ENCODE results near the gene PDK1.
"Not testable (repeated sequence)": the region's sequence is repeated elsewhere in the genome, so short reads cannot be mapped to it uniquely, and the experiment has no call there.

PDK1 gene

DNA sequence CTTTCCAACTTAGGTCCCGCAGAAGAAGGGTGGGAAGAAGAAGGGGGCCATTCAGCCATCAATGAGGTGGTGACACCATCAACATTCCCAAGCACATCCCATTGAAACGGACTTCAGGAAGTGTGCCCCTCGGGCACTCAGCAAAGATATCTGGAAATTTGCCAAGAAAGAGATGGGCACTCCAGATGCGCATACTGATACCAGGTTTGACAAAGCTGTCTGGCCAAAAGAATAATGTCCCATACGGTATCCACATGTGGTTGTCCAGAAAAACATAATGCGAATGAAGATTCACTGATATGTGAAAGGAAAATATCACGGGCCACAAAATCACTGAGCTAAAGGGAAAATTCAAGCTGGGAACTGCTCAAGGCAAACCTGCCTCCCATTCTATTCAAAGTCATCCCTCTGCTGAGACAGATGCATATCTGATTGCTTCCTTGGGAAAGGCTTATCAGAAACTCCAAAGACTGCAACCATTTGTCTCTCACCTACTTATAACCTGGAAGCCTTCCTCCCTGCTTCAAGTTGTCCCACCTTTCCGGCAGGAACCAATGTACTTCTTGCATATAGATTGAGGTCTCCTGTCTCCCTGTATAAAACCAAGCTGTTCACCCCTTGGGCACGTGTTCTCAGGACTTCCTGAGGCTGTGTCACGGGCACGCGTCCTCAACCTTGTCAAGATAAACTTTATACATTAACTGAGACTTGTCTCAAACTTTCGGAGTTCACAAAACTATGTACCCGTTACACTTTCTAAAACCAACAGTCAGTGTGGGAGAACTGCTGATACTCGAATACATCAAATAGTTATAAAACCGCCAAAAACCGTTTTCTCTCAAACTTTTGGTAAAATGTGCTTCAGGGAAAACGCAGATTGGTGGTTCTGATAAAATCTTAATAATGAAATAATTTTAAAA lies 1.3 kb upstream of the PDK1 start:
- no peak for DNase-seq

DNA sequence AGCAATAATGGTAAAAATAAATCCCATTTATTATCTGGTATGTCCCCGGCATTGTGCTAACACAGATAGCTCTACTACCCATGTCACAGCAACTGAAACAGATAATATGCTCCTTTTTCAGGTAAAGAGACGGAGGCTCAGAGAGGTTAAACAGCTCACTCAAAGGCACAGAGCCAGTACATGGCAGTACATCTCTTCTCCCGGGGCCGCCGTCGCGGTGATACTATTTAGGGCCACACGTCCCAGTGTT lies 693 bp upstream of the PDK1 start:
- DNase-seq, result no peak

DNA sequence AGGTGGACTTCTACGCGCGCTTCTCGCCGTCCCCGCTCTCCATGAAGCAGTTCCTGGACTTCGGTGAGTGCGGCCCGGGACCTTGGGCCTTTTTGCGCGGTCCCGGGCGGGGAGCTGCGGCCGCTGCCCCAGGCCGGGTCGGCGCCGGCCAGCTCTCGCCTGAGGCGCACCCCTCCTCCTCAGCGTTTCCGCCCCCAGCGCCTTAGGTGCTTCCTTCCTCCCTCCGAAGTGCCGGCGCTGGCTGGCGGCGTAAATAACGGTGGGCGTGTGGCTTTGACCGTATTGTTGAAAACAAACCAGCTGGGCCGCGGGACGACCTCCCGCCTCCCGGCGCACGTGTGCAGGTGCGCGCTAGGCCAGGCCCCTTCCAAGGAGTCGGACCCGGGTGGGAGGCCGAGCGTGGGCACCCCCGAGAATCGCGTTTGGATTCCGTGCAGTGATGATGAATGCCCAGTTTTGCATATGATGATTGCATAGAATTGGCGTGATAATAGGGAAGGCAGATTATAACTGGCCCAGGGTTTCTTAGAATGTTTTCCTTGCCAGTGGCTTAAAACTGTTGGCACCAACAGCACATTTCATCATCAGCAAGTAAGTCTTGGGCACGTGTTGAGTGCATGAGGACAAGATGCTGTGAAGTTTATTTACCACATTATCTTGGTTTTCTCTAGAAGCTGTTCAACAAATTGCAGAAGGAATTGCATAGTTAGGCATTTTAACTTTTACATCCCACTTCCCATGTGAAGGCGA lies 569 bp downstream of the PDK1 start:
- DNase-seq, result no peak

DNA sequence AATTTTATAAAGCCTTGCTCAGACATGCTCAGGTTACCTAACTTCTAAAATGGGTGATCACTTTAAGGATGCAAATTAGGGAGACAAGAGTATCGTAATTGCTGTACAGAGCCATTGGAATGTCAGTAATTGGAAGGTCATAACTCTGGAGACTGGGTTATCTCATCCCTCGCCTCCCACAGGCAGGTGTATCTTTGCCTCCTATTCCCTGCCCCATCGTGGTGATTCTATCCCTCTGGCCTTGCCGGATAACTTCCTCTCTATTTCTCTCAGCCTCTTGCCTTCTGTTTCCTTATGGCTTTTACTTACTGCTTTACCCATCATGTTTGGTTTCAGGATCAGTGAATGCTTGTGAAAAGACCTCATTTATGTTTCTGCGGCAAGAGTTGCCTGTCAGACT lies 2.5 kb downstream of the PDK1 start:
- DNase-seq, result no peak

DNA sequence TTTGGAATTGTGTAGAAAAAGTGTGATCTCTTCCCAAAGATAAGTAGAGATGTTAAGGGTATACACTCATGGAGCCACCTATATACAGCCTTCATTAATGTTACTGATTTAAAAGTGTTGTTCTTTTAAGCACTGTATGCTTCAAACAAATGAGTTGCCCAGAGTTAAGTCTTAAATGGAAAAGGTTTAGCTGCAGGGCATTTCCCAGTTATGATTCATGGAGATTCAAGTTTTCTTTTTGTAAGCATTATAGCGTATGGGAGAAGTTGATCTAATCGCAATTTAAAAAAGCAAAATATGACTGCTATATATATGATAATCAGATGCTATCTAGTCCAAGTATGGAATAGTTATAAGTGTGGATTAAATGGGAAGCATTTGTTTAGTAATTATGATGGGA lies 4.8 kb downstream of the PDK1 start:
- no peak for DNase-seq

DNA sequence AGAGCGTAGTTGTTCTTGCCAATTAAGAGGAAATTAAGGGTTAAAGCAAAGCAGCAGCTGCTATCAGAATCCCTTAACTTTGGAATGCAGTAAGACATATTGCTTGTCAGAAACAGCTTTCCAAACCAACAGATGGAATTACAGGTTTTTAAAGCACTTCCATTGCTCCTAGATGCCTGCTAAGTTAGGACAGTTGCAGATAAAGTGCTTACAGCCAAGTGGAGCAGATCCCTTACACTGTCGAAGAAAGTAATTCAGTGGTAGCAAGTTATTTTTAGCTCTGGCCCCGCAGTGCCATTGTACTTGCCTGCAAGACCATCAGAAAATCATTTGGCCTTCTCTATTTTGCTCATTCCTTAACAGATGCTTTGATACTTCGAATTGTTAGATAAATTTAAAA lies 5.4 kb downstream of the PDK1 start:
- no peak for DNase-seq

DNA sequence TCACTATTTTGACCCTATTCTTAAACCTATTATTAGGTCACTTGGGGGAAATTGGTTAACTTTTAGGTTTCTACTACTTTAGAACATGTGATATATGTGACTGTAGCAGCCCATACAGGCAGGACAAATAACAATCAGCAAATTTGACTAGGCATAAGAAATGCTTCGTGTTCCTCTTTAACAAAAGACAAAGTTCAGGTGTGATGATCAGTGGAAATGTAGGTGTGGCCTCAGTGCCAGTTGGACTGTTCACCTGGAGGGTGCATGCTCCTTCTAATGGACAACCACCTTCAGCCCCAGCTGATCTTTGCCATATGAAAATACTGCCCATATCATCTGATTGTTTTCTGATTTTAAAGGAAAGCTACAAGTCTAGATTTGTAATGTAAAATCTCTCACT lies 6.4 kb downstream of the PDK1 start:
- DNase-seq, result no peak

DNA sequence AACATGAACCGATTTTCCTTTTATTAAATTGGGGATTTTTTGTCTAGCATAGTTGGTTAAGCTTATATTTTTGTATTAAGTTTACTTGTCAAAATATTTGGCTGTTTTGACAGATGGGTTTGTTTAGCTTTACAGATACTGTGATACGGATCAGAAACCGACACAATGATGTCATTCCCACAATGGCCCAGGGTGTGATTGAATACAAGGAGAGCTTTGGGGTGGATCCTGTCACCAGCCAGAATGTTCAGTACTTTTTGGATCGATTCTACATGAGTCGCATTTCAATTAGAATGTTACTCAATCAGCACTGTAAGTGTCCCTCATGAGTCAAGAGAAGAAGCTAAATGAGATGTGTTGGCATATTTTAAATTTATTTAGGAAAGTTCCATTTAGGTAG lies 8.5 kb downstream of the PDK1 start:
- no peak for DNase-seq

DNA sequence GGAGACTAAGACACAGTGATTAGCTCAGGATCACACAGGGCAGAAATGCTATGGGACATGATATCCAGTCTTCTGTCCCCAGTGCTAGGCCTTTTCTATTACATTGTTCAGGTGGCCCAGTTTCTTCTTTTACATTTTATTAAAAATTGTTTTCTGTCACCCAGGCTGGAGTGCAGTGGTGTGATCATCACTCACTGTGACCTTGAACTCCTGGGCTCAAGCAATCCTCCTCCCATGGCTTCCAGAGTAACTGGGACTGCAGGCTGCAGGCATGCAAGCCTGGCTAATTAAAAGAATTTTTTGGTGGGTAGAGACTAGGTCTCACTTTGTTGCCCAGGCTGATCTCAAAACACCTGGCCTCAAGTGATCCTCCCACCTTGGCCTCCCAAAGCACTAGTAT lies 15.4 kb downstream of the PDK1 start:
- no peak for DNase-seq

DNA sequence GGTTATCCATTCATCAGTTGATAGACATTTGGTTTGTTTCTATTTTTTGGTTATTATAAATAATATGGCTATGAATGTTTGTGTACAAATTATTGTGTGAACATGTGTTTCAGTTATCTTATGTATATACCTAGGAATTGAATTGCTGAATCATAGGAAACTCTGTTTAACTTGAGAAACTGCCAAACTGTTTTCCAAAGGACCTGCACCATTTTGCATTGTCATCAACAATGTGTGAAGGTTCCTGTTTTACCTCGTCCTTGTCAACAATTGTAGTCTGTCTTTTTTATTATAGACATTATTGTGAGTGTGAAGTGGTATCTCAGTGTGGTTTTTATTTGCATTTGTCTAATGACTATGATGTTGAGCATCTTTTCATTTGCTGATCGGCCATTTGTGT lies 17.1 kb downstream of the PDK1 start:
- peak; percentile 71 for DNase-seq

DNA sequence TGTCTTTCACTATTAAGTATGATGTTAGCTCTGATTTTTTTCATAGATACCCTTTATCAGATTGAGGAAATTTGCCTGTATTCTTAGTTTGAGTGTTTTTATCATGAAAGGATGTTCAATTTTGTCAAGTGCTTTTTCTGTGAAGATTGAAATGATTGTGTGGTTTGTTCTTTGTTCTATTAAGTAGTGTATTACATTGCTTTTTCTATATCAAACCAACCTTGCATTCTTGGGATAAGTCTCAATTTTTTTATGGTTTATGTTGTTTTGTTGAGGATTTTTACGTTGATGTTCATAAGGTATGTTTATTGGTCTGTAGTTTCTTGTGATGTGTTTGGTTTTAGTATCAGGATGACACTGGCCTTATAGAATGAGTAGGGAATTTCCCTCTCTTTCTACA lies 19.1 kb downstream of the PDK1 start:
- no peak for DNase-seq

DNA sequence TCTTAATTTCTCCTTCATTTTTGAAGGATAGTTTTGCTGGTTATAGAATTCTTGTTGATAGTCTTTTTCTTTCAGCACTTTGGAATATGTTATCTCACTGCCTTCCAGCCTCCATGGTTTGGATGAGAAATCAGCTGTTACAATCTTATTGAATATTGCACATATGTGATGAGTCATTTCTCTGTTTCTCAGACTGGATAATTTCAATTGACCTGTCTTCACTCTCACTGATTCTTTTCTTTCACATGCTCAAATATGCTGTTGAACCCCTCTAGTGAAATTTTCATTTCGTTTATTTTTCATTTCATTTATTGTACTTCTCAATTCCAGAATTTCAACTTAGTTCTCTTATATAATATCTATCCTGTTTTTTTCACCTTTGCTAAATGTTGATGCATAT lies 22.2 kb downstream of the PDK1 start:
- no peak for DNase-seq

DNA sequence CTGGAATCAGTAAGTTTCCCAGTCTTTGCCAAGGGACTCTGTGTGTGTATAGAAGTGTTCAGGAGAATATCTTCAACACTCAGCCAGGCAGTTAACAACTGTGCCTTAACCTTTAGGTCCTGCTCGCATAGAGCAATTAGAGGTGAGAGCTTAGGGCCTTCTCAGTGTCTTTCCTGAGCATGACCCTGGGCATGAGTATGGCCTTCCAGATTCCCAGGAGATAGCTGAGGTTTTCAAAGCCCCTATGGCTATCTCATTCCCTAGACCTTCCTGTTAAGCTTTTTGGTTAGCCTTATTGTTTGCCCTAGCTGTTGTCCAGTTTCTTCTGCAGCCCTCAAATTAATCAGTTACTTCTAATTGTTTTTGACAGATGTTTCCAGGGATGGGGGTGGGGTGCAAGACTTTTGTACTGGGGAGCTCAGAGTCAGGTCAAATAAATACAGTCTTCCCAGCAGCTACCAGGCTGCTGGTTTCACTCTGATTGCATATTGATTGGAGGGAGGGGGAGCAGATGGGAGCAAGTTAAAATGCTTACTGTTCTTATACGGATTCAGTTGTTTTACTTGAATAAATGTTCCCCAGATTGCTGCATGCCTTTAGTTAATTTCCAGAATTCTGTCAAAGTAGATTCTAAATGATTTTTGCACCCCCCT lies 23.1 kb downstream of the PDK1 start:
- no peak for DNase-seq

DNA sequence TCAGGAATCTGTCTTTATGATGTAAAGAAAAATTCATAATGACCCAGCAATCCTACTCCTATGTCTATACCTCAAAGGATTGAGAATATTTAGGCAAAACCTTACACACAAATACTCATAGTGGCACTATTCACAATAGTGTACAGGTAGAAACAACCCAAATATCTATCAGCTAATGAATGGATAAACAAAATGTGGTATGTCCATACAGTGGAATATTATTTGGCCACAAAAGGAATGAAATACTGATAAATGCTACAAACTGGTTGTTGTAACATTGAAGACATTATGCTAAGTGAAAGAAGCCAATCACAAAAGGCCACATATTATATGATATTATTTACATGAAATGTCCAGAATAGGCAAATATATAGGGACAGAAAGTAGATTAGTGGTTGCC lies 24.7 kb downstream of the PDK1 start:
- no peak for DNase-seq

DNA sequence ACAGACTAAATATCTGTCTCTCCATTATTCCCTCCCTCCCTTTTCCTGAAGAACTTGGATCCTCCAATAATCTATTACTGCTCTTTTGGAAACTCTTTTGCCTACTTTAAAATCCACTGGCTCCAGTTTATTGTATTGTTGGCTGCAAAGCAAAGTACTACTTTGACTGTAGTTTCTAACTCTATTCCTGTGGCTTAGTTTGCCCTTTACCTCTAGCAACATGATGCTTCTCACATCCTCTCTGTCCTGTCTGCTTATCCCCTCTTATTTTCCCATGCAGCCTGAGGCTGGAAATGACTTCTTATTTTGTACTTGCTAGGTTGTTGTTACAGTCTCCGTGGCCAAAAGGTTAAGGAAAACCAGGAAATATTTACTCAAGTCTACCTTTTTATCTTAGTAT lies 26.8 kb downstream of the PDK1 start:
- DNase-seq, result no peak

DNA sequence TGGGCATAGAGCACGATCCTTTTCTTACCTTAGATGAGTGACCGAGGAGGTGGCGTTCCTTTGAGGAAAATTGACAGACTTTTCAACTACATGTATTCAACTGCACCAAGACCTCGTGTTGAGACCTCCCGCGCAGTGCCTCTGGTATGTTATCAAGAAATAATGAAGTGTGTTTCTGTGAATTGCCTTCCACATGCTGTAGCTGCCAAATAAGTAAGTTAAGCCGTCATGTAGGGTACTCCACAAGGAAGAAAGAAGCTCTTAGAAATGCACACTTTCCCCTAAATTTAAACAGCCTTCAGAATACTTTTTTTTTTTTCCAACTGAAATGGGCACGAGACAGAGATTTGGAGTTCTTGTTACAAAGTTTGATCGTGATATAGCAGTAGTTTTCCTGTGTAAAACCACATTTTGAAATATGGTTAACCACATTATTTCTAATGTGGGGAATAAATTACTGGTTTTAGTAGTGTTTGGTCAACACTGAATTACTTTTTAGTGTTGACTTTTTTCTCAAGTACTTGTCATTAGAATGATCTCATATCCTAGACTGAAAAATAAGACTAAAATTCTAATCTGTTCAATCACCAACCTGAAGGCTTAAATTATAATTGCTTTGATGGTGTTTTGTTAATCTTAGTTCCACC lies 30.5 kb downstream of the PDK1 start:
- DNase-seq, result no peak

DNA sequence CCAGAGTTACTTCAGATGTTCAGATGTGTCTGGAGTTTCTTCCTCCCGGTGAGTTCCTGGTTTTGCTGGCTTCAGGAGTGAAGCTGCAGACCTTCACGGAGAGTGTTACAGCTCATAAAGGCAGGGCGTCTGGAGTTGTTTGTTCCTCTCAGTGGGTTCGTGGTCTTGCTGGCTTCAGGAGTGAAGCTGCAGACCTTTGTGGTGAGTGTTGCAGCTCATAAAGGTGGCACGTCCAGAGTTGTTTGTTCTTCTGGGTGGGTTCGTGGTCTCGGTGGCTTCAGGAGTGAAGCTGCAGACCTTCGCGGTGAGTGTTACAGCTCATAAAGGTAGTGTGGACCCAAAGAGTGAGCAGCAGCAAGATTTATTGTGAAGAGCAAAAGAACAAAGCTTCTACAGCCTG lies 31.3 kb downstream of the PDK1 start:
- not testable (repeated sequence) for DNase-seq

DNA sequence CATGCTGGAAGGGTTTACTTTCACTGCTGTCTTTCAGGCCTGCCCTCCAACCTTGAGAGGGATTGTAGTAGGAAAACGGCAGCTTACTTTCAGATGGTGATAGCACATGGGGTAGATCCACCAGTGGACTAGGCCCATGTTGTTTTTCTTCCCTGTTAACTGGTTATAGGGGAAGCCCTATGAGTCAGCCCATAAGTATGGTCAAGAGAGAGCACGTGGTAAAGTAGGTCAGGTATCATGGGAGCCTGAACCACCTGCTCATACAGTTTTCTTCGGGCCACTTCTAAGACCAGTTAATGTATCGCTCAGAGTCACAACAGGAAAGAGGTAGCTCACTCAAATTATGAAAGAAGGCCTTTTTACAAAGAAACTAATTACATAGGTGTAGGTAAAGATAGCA lies 33.0 kb downstream of the PDK1 start:
- DNase-seq, result no peak

DNA sequence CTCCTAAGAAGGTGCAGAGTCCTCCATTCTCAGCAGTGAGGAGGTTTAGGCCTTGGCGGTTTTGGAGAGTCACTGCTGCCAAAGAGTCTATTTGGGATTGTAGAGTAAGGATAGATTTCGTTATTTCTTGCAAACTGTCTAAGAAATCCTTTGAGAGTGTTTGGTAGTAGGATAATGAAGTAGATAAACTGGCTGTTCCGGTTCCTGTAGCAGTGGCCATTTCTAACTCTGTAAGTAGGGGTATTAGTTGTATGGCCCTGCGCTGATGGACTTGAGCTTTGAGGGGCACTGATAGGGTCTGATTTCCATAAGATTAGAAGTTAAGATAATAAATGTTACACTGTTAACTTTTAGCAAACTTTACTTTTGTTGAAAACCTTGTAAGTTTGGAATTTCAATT lies 35.5 kb downstream of the PDK1 start:
- not testable (repeated sequence) for DNase-seq

DNA sequence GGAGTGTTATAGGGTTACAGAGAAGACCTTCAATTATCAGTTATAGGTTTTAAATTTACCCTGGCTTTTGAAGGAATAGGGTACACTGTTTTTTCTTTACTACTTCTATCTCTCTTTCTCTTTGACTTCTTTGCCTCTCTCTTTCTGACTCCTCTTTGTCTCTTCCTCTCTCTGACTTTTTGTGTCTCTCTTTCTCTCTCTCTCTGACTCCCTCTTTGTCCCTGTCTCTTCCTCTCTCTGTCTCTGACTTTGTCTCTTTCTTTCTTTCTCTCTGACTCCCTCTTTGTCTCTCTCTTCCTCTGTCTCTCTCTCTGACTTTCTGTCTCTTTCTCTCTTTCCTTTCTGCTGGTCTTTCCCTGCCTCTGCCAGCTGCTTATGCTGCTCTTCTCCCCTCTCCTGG lies 36.3 kb downstream of the PDK1 start:
- DNase-seq, result not testable (repeated sequence)

DNA sequence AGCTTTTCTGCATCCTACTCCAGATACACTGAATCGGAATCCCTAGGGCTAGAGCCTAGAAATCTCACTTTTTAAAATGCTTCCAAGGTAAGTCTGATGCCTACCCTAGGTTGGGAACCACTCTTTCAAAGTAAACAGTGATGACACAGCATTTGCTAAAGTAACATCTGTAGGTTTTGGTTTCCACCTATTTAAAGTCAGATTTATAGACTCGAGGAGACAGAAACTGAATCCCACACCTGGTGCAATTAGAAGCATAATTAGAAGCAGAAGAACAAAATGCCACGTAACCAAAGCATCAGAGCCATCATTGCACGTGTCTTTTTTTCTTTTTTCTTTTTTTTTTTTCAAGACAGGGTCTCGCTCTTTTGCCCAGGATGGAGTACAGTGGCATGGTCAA lies 40.9 kb downstream of the PDK1 start:
- no peak for DNase-seq

DNA sequence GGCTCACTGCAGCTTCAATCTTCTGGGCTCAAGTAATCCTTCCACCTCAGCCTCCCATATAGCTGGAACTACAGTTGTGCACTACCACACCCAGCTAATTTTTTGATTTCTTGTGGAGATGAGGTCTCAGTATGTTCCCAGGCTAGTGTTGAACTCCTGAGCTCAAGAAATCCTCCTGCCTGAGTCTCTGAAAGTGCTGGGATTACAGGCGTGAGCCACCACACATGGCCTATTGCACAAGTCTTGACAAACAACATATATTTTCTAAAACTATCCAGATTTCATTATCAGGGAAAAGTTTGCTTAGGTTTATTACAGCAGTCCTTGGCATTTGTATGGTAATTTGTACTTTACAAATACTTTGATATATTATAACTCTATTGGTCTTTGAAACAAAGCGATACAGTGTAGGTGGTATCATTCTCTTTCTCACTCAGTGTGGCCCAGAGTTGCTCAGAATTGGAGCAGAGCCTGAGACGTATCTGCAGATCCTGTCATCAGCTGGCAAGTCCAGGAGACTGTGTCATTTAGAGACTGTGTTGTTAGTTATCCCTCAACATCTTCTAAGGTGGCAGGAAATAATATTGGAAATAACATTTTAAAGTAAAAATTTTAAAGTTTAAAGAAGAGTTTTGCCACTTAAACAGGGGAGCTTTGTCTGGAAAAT lies 41.4 kb downstream of the PDK1 start:
- DNase-seq, result no peak

DNA sequence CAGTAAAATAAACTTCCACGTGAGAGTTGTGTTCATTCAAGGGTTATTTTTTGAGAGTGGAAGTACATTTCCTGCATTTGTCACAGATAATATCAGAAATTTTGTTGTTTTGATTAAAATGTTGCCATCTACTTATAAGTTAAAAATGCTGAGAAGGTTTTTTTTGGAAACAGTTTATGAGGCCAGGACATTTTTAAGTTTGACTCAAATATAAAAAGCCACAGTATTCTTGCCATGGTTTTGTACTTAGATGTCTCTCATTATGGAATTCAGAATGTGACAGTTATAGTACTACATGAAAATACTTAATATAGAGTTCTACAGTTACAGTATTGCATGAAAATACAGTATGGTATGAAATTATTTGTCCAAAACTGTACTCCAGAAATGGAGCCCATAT lies 44.1 kb downstream of the PDK1 start:
- DNase-seq, result no peak
